CD4-positive, alpha-beta T cell treated with Interleukin-1 beta for 1 hour (primary cell): ENCODE data around the gene MUC20.
"Not testable (repeated sequence)": the region's sequence is repeated elsewhere in the genome, so short reads cannot be mapped to it uniquely, and the experiment has no call there.

Experiments
- DNase-seq, 2 donors: peaks; one replicate each; pipeline ENCODE4 v3.0.0-alpha.2; 2020 to 2022

Gene MUC20

GRCh38 chr3:195692781-195693427 is 27.9 kb upstream of the MUC20 start:
- no peak for DNase-seq

- DNase-seq: no peak
Measured at GRCh38 chr3:195693428-195694216, 27.2 kb upstream of the MUC20 start.

GRCh38 chr3:195694217-195695076 is 26.3 kb upstream of the MUC20 start:
- DNase-seq: not testable (repeated sequence)

GRCh38 chr3:195696632-195697278 is 24.0 kb upstream of the MUC20 start:
- no peak for DNase-seq

GRCh38 chr3:195697582-195698324 is 23.0 kb upstream of the MUC20 start:
- DNase-seq: no peak

GRCh38 chr3:195698325-195698646 is 22.5 kb upstream of the MUC20 start:
- no peak for DNase-seq

GRCh38 chr3:195698647-195699387 is 22.0 kb upstream of the MUC20 start:
- no peak for DNase-seq

- no peak for DNase-seq
Measured at GRCh38 chr3:195699388-195699771, 21.4 kb upstream of the MUC20 start.

GRCh38 chr3:195699860-195700259 is 20.9 kb upstream of the MUC20 start:
- DNase-seq: no peak

GRCh38 chr3:195700319-195700718 is 20.5 kb upstream of the MUC20 start:
- DNase-seq: no peak

- DNase-seq: no peak
Measured at GRCh38 chr3:195701042-195701915, 19.5 kb upstream of the MUC20 start.

- no peak for DNase-seq
Measured at GRCh38 chr3:195703776-195704175, 17.0 kb upstream of the MUC20 start.

GRCh38 chr3:195704433-195704999 is 16.3 kb upstream of the MUC20 start:
- no peak for DNase-seq

- DNase-seq: no peak
Measured at GRCh38 chr3:195705081-195705991, 15.4 kb upstream of the MUC20 start.

- no peak for DNase-seq
Measured at GRCh38 chr3:195708061-195708460, 12.7 kb upstream of the MUC20 start.

- DNase-seq: no peak
Measured at GRCh38 chr3:195708626-195709481, 11.9 kb upstream of the MUC20 start.

- no peak for DNase-seq
Measured at GRCh38 chr3:195709676-195710085, 11.1 kb upstream of the MUC20 start.
